ENCODE measurements around the gene SUPT4H1.

The SUPT4H1 gene

GRCh38 chr17:58318627-58319172 is 33.3 kb downstream of the SUPT4H1 start:
- H3K4me2 ChIP-seq (ENCODE audit: insufficient read depth, low read length) = no peak overlapping the region
- H3K4me1 ChIP-seq (ENCODE audit: insufficient read depth, low read length) = no peaks in the 10 kb centered on the region
- DNase-seq = no peak
- H2AFZ ChIP-seq (ENCODE audit: low read depth, low read length) = no peak overlapping the region
- TF ChIP-seq EZH2 (IDR thresholded peaks at IDR 0.05; ENCODE audit: borderline replicate concordance, low read depth, low read length, severe bottlenecking) = no peak
- TF ChIP-seq CTCF (IDR thresholded peaks at IDR 0.05; ENCODE audit: borderline replicate concordance, extremely low read depth, low read length, poor library complexity, severe bottlenecking) = no peak
- peaks cover 13% of the 10 kb centered on the region for H3K36me3 ChIP-seq (ENCODE audit: insufficient read depth, low read length)
- H3K4me3 ChIP-seq (ENCODE audit: low read depth in 1 of 2, low read length in 2 of 2) = no peak overlapping the region
- H3K79me2 ChIP-seq (ENCODE audit: insufficient read depth, low read length) = no peaks in the 10 kb centered on the region
- no peaks in the 10 kb centered on the region for H3K9me3 ChIP-seq (ENCODE audit: insufficient read depth, low read length, severe bottlenecking)
- no peaks in the 10 kb centered on the region; the same call in 1 of the 2 replicates for H4K20me1 ChIP-seq (ENCODE audit: insufficient read depth, low read length)
- H3K27me3 ChIP-seq (ENCODE audit: insufficient read depth, low read length, poor library complexity) = no peaks in the 10 kb centered on the region
- ATAC-seq (ENCODE audit: insufficient read depth, low read depth) = no peak
- no peak overlapping the region for H3K9ac ChIP-seq (ENCODE audit: low read depth, low read length)
- no peak overlapping the region for H3K27ac ChIP-seq (ENCODE audit: low read length)

GRCh38 chr17:58318065-58318481 is 33.9 kb downstream of the SUPT4H1 start:
- no peak overlapping the region for H3K4me3 ChIP-seq (ENCODE audit: low read depth in 1 of 2, low read length in 2 of 2)
- H2AFZ ChIP-seq (ENCODE audit: low read depth, low read length) = no peak overlapping the region
- no peak overlapping the region for H3K9ac ChIP-seq (ENCODE audit: low read depth, low read length)
- H4K20me1 ChIP-seq (ENCODE audit: insufficient read depth, low read length) = no peaks in the 10 kb centered on the region; the same call in 1 of the 2 replicates
- ATAC-seq (ENCODE audit: insufficient read depth, low read depth) (no peak), DNase-seq (no peak)
- TF ChIP-seq CTCF (IDR thresholded peaks at IDR 0.05; ENCODE audit: borderline replicate concordance, extremely low read depth, low read length, poor library complexity, severe bottlenecking) (no peak), EZH2 (IDR thresholded peaks at IDR 0.05; ENCODE audit: borderline replicate concordance, low read depth, low read length, severe bottlenecking) (no peak)
- H3K79me2 ChIP-seq (ENCODE audit: insufficient read depth, low read length) = no peaks in the 10 kb centered on the region
- peaks cover 13% of the 10 kb centered on the region for H3K36me3 ChIP-seq (ENCODE audit: insufficient read depth, low read length)
- no peaks in the 10 kb centered on the region for H3K27me3 ChIP-seq (ENCODE audit: insufficient read depth, low read length, poor library complexity)
- H3K4me1 ChIP-seq (ENCODE audit: insufficient read depth, low read length) = no peaks in the 10 kb centered on the region
- no peak overlapping the region for H3K4me2 ChIP-seq (ENCODE audit: insufficient read depth, low read length)
- H3K27ac ChIP-seq (ENCODE audit: low read length) = no peak overlapping the region
- H3K9me3 ChIP-seq (ENCODE audit: insufficient read depth, low read length, severe bottlenecking) = no peaks in the 10 kb centered on the region

- H3K36me3 ChIP-seq (ENCODE audit: insufficient read depth, low read length) = peaks cover 7% of the 10 kb centered on the region
- no peaks in the 10 kb centered on the region for H3K4me1 ChIP-seq (ENCODE audit: insufficient read depth, low read length)
- H3K9ac ChIP-seq (ENCODE audit: low read depth, low read length) = no peak overlapping the region
- H3K79me2 ChIP-seq (ENCODE audit: insufficient read depth, low read length) = no peaks in the 10 kb centered on the region
- H3K4me2 ChIP-seq (ENCODE audit: insufficient read depth, low read length) = no peak overlapping the region
- ATAC-seq (ENCODE audit: insufficient read depth, low read depth) (peak; percentile 59), DNase-seq (peak; percentile 59)
- no peak overlapping the region for H2AFZ ChIP-seq (ENCODE audit: low read depth, low read length)
- TF ChIP-seq EZH2 (IDR thresholded peaks at IDR 0.05; ENCODE audit: borderline replicate concordance, low read depth, low read length, severe bottlenecking) (no peak), CTCF (IDR thresholded peaks at IDR 0.05; ENCODE audit: borderline replicate concordance, extremely low read depth, low read length, poor library complexity, severe bottlenecking) (peak; percentile 63)
- H3K27ac ChIP-seq (ENCODE audit: low read length) = no peak overlapping the region
- H3K9me3 ChIP-seq (ENCODE audit: insufficient read depth, low read length, severe bottlenecking) = no peaks in the 10 kb centered on the region
- no peak overlapping the region for H3K4me3 ChIP-seq (ENCODE audit: low read depth in 1 of 2, low read length in 2 of 2)
- no peaks in the 10 kb centered on the region for H3K27me3 ChIP-seq (ENCODE audit: insufficient read depth, low read length, poor library complexity)
- H4K20me1 ChIP-seq (ENCODE audit: insufficient read depth, low read length) = no peaks in the 10 kb centered on the region; the same call in 1 of the 2 replicates
Measured at GRCh38 chr17:58317421-58318064, 34.5 kb downstream of the SUPT4H1 start.
